ENCODE measurements around the gene TJP2. TPM values are rescaled to one million over a fixed set of nuclear protein-coding genes. Genes with fewer than 3 reads are reported as not detected.
A peak's percentile ranks its signal among the peaks of the same experiment; 100 is the strongest.

TJP2 gene
- total RNA-seq, 2 donors from 2014 or later: 45.1 to 53.0 TPM

DNA sequence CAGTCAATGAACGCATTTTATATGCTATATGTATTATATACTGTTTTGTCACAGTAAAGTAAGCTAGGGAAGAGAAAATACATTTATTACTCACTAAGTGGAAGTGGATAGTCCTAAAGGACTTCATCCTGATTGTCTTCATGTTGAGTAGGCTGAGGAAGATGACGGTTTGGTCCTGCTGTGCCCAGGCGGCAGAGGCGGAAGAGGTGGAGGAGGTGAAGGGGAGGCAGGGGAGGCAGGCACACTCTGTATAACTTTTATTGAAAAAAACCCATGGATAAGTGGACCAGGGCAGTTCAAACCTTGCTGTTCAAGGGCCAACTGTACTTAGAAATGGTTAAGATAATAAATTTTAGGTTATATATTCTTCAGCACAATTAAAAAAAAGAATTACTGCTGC, 28.5 kb downstream of the TJP2 start:
- DNase-seq: no peak
- WGBS, 2 experiments (ENCODE audit: insufficient coverage in 1 of 2, insufficient read length in 1 of 2): 89% methylated on average over 3 of the region's 4 CpGs; no CpG with 5 or more reads in 1 of the 2 experiments
- Mint-ChIP-seq H3K9me3 (no peaks in the 10 kb centered on the region), H3K4me1 (peaks cover 41% of the 10 kb centered on the region), H3K36me3 (ENCODE audit: low read depth) (no peaks in the 10 kb centered on the region), H3K4me3 (no peak overlapping the region), H3K27me3 (ENCODE audit: insufficient read depth) (no peaks in the 10 kb centered on the region), H3K27ac (no peak overlapping the region)
- H3K27ac ChIP-seq (ENCODE audit: low read depth, low read length): no peak overlapping the region
- no peak overlapping the region for H3K4me3 ChIP-seq (ENCODE audit: low read length)
- peaks cover 5% of the 10 kb centered on the region for H3K4me1 ChIP-seq (ENCODE audit: control insufficient read depth, insufficient read depth, low read length)
- H3K9ac ChIP-seq (ENCODE audit: extremely low read depth, low read length, poor library complexity, severe bottlenecking): no peak overlapping the region
- H3K9me3 ChIP-seq (ENCODE audit: control insufficient read depth, low read length): no peaks in the 10 kb centered on the region
- no peaks in the 10 kb centered on the region for H3K27me3 ChIP-seq (ENCODE audit: control insufficient read depth, insufficient read depth, low read length, poor library complexity, severe bottlenecking)
- peaks cover 6% of the 10 kb centered on the region for H3K36me3 ChIP-seq (ENCODE audit: control insufficient read depth, insufficient read depth, low read length)
- TF ChIP-seq, protein P1, sequence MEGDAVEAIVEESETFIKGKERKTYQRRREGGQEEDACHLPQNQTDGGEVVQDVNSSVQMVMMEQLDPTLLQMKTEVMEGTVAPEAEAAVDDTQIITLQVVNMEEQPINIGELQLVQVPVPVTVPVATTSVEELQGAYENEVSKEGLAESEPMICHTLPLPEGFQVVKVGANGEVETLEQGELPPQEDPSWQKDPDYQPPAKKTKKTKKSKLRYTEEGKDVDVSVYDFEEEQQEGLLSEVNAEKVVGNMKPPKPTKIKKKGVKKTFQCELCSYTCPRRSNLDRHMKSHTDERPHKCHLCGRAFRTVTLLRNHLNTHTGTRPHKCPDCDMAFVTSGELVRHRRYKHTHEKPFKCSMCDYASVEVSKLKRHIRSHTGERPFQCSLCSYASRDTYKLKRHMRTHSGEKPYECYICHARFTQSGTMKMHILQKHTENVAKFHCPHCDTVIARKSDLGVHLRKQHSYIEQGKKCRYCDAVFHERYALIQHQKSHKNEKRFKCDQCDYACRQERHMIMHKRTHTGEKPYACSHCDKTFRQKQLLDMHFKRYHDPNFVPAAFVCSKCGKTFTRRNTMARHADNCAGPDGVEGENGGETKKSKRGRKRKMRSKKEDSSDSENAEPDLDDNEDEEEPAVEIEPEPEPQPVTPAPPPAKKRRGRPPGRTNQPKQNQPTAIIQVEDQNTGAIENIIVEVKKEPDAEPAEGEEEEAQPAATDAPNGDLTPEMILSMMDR (conservative IDR thresholded peaks at IDR 0.05): no peak

GRCh38 chr9:69204326-69204725, 30.2 kb downstream of the TJP2 start:
- H3K36me3 Mint-ChIP-seq (ENCODE audit: low read depth): no peaks in the 10 kb centered on the region
- no peak overlapping the region for H3K4me3 ChIP-seq (ENCODE audit: low read length)
- peaks cover 5% of the 10 kb centered on the region for H3K4me1 ChIP-seq (ENCODE audit: control insufficient read depth, insufficient read depth, low read length)
- DNase-seq: no peak
- H3K4me1 Mint-ChIP-seq: peaks cover 44% of the 10 kb centered on the region
- H3K27ac Mint-ChIP-seq: no peak overlapping the region
- peaks cover 6% of the 10 kb centered on the region for H3K36me3 ChIP-seq (ENCODE audit: control insufficient read depth, insufficient read depth, low read length)
- WGBS, 2 experiments (ENCODE audit: insufficient coverage in 1 of 2, insufficient read length in 1 of 2): 73% methylated on average over 2 of the region's 2 CpGs; no CpG with 5 or more reads in 1 of the 2 experiments
- no peak overlapping the region for H3K27ac ChIP-seq (ENCODE audit: low read depth, low read length)
- H3K27me3 ChIP-seq (ENCODE audit: control insufficient read depth, insufficient read depth, low read length, poor library complexity, severe bottlenecking): no peaks in the 10 kb centered on the region
- H3K4me3 Mint-ChIP-seq: no peak overlapping the region
- H3K27me3 Mint-ChIP-seq (ENCODE audit: insufficient read depth): no peaks in the 10 kb centered on the region
- H3K9ac ChIP-seq (ENCODE audit: extremely low read depth, low read length, poor library complexity, severe bottlenecking): no peak overlapping the region
- no peaks in the 10 kb centered on the region for H3K9me3 ChIP-seq (ENCODE audit: control insufficient read depth, low read length)
- H3K9me3 Mint-ChIP-seq: no peaks in the 10 kb centered on the region
- TF ChIP-seq, protein P1 (conservative IDR thresholded peaks at IDR 0.05): no peak

- no peaks in the 10 kb centered on the region for H3K27me3 Mint-ChIP-seq (ENCODE audit: insufficient read depth)
- TF ChIP-seq, protein P1 (conservative IDR thresholded peaks at IDR 0.05): no peak
- H3K4me3 Mint-ChIP-seq: no peak overlapping the region
- Histone ChIP-seq H3K9me3 (ENCODE audit: control insufficient read depth, low read length) (no peaks in the 10 kb centered on the region), H3K4me3 (ENCODE audit: low read length) (no peak overlapping the region), H3K36me3 (ENCODE audit: control insufficient read depth, insufficient read depth, low read length) (peaks cover 6% of the 10 kb centered on the region), H3K27ac (ENCODE audit: low read depth, low read length) (no peak overlapping the region), H3K9ac (ENCODE audit: extremely low read depth, low read length, poor library complexity, severe bottlenecking) (no peak overlapping the region), H3K27me3 (ENCODE audit: control insufficient read depth, insufficient read depth, low read length, poor library complexity, severe bottlenecking) (no peaks in the 10 kb centered on the region), H3K4me1 (ENCODE audit: control insufficient read depth, insufficient read depth, low read length) (peaks cover 5% of the 10 kb centered on the region)
- peaks cover 39% of the 10 kb centered on the region for H3K4me1 Mint-ChIP-seq
- H3K36me3 Mint-ChIP-seq (ENCODE audit: low read depth): no peaks in the 10 kb centered on the region
- H3K27ac Mint-ChIP-seq: peak overlapping the region; percentile 53
- H3K9me3 Mint-ChIP-seq: no peaks in the 10 kb centered on the region
- peak; percentile 61 for DNase-seq
- WGBS, 2 experiments (ENCODE audit: insufficient coverage in 1 of 2, insufficient read length in 1 of 2): 84 to 91% methylated on average over 4 to 7 of the region's 7 CpGs
Measured at GRCh38 chr9:69204849-69205248, 30.8 kb downstream of the TJP2 start.
